ENCODE measurements around the gene ECD.
A peak's percentile ranks its signal among the peaks of the same experiment; 100 is the strongest.

The ECD gene

GRCh38 chr10:73167783-73168464 lies at the start of gene ECD, which contains the start of gene FAM149B1:
Gene ECD, minus strand, starts transcription at chr10:73168008. Its CDS starts 4,071 bp downstream, at chr10:73163937.
Gene FAM149B1, plus strand, starts transcription at chr10:73168119. Its CDS starts 221 bp downstream, at chr10:73168340.
- peak; percentile 96 for DNase-seq

- no peak for DNase-seq
These were observed 47.9 kb upstream of the ECD start for GRCh38 chr10:73215749-73216148.

- no peak for DNase-seq
These were observed 43.5 kb upstream of the ECD start for GRCh38 chr10:73211106-73211811.

- no peak for DNase-seq
These were observed 42.7 kb upstream of the ECD start for GRCh38 chr10:73210395-73211105.

- no peak for DNase-seq
These were observed 41.9 kb upstream of the ECD start for GRCh38 chr10:73209705-73210104.

GRCh38 chr10:73207883-73208282 lies 40.1 kb upstream of the ECD start:
- no peak for DNase-seq

GRCh38 chr10:73206385-73206784 lies 38.6 kb upstream of the ECD start:
- DNase-seq: no peak

- DNase-seq: no peak
These were observed 38.1 kb upstream of the ECD start for GRCh38 chr10:73205890-73206289.

- DNase-seq: no peak
These were observed 37.3 kb upstream of the ECD start for GRCh38 chr10:73205081-73205480.

GRCh38 chr10:73190188-73190587 lies 22.4 kb upstream of the ECD start:
- no peak for DNase-seq

- no peak for DNase-seq
These were observed 18.5 kb upstream of the ECD start for GRCh38 chr10:73186266-73186665.

GRCh38 chr10:73183667-73184281 lies 16.0 kb upstream of the ECD start:
- no peak for DNase-seq

GRCh38 chr10:73182568-73182967 lies 14.8 kb upstream of the ECD start:
- no peak for DNase-seq

- no peak for DNase-seq
These were observed 6.5 kb upstream of the ECD start for GRCh38 chr10:73174148-73174925.

GRCh38 chr10:73172867-73173266 lies 5.1 kb upstream of the ECD start:
- no peak for DNase-seq

GRCh38 chr10:73169320-73169719 lies 1.5 kb upstream of the ECD start:
- DNase-seq: no peak

GRCh38 chr10:73168465-73168803 lies 626 bp upstream of the ECD start:
- DNase-seq: no peak

- DNase-seq: peak; percentile 20
These were observed 388 bp downstream of the ECD start for GRCh38 chr10:73167458-73167782.

GRCh38 chr10:73166972-73167371 lies 836 bp downstream of the ECD start:
- DNase-seq: no peak

GRCh38 chr10:73163096-73163495 lies 4.7 kb downstream of the ECD start:
- DNase-seq: no peak

- DNase-seq: no peak
These were observed 6.1 kb downstream of the ECD start for GRCh38 chr10:73161662-73162061.

- DNase-seq: no peak
These were observed 6.7 kb downstream of the ECD start for GRCh38 chr10:73161079-73161478.
